Measurements from ENCODE around the gene IL11. TPM values are rescaled to one million over a fixed set of nuclear protein-coding genes. Genes with fewer than 3 reads are reported as not detected.

The IL11 gene
- total RNA-seq, 1 experiment from 2014 or later = 1.8 TPM

Other genes starting within 250 kb of the IL11 start
- gene TNNT1, start 221.3 kb downstream of the IL11 start, total RNA-seq (2021) = 50.6 to 127 TPM (median 108 TPM) in 3 replicates
- gene TNNI3, start 212.7 kb downstream of the IL11 start, total RNA-seq (2021) = 15.0 to 36.7 TPM (median 34.0 TPM) in 3 replicates
- gene DNAAF3, start 203.8 kb downstream of the IL11 start, total RNA-seq (2021) = 4.0 to 5.9 TPM (median 5.6 TPM) in 3 replicates
- 0.77 to 2.5 TPM (median 1.1 TPM) in 3 replicates for gene SYT5, start 190.2 kb downstream of the IL11 start, total RNA-seq (2021)
- gene PTPRH, start 161.0 kb downstream of the IL11 start, total RNA-seq (2021) = 0.41 to 0.63 TPM (median 0.44 TPM) in 3 replicates
- gene TMEM86B, start 141.7 kb downstream of the IL11 start, total RNA-seq (2021) = 3.5 to 4.2 TPM (median 4.1 TPM) in 3 replicates
- gene PPP6R1, start 111.4 kb downstream of the IL11 start, total RNA-seq (2021) = 78.4 to 91.8 TPM (median 83.2 TPM) in 3 replicates
- 57.1 to 65.2 TPM (median 60.9 TPM) in 3 replicates for gene HSPBP1, start 90.4 kb downstream of the IL11 start, total RNA-seq (2021)
- gene BRSK1, start 86.5 kb downstream of the IL11 start, total RNA-seq (2021) = 49.2 to 52.4 TPM (median 49.7 TPM) in 3 replicates
- 0.44 to 0.50 TPM in 2 of 3 replicates, not detected in the other for gene TMEM150B, start 45.1 kb downstream of the IL11 start, total RNA-seq (2021)
- 49.1 to 63.1 TPM (median 52.3 TPM) in 3 replicates for gene KMT5C, start 30.6 kb downstream of the IL11 start, total RNA-seq (2021)
- 4.1 to 8.0 TPM (median 4.3 TPM) in 3 replicates for gene COX6B2, start 15.7 kb downstream of the IL11 start, total RNA-seq (2021)
- gene GARIN5B, start 7.2 kb downstream of the IL11 start, total RNA-seq (2021) = 0.07 to 0.09 TPM in 2 of 3 replicates, not detected in the other
- 0.33 to 2.6 TPM (median 0.82 TPM) in 3 replicates for gene TMEM190, start 6.4 kb upstream of the IL11 start, total RNA-seq (2021)
- 5.8 to 8.3 TPM (median 6.5 TPM) in 3 replicates for gene TMEM238, start 13.8 kb upstream of the IL11 start, total RNA-seq (2021)
- gene RPL28, start 15.5 kb upstream of the IL11 start, total RNA-seq (2021) = 2,505 to 2,895 TPM (median 2,837 TPM) in 3 replicates
- 442 to 516 TPM (median 467 TPM) in 3 replicates for gene UBE2S, start 37.3 kb upstream of the IL11 start, total RNA-seq (2021)
- gene SHISA7, start 72.8 kb upstream of the IL11 start, total RNA-seq (2021) = 0.79 to 0.94 TPM (median 0.87 TPM) in 3 replicates
- 96.3 to 96.6 TPM (median 96.4 TPM) in 3 replicates for gene ISOC2, start 91.2 kb upstream of the IL11 start, total RNA-seq (2021)
- gene C19orf85, start 94.3 kb upstream of the IL11 start, total RNA-seq (2021) = 2.1 to 2.5 TPM (median 2.2 TPM) in 3 replicates
- 14.0 to 23.6 TPM (median 17.8 TPM) in 3 replicates for gene ZNF628, start 106.2 kb upstream of the IL11 start, total RNA-seq (2021)
- gene NAT14, start 114.7 kb upstream of the IL11 start, total RNA-seq (2021) = 71.9 to 87.7 TPM (median 74.8 TPM) in 3 replicates
- 1.8 to 2.9 TPM (median 2.5 TPM) in 3 replicates for gene SSC5D, start 118.0 kb upstream of the IL11 start, total RNA-seq (2021)
- 5.2 to 6.4 TPM (median 5.8 TPM) in 3 replicates for gene SBK2, start 166.7 kb upstream of the IL11 start, total RNA-seq (2021)
- 0.90 to 1.3 TPM (median 1.1 TPM) in 3 replicates for gene SBK3, start 175.1 kb upstream of the IL11 start, total RNA-seq (2021)
- 29.7 to 30.4 TPM (median 30.0 TPM) in 3 replicates for gene ZNF579, start 210.4 kb upstream of the IL11 start, total RNA-seq (2021)
- gene FIZ1, start 229.1 kb upstream of the IL11 start, total RNA-seq (2021) = 20.1 to 22.7 TPM (median 20.6 TPM) in 3 replicates
- 5.5 to 6.3 TPM (median 5.5 TPM) in 3 replicates for gene ZNF524, start 229.8 kb upstream of the IL11 start, total RNA-seq (2021)
- 18.5 to 21.7 TPM (median 19.0 TPM) in 3 replicates for gene ZNF865, start 235.2 kb upstream of the IL11 start, total RNA-seq (2021)

Measured in WTC11 (cell line).